Esophagus squamous epithelium (tissue), 4 donors: ENCODE measurements around the gene SIGLEC10.

Experiments used
- POLR2A ChIP-seq, 4 donors: fragments of 450-650 bp; IDR thresholded peaks; one replicate each; pipeline ENCODE4 v1.6.1; 2017; ENCODE audit warnings: antibody characterized with exemption in 4 of 4, mild to moderate bottlenecking in 4 of 4, moderate library complexity in 3 of 4
- TF ChIP-seq, protein P1 (sequence below), 6 experiments: fragments of 450-650 bp in 4 of 6; fragments of 200-600 bp in 2 of 6; sonication (generic) in 2 of 6; IDR thresholded peaks; one replicate each; pipeline ENCODE4 v1.5.1; 2016 to 2019; ENCODE audit warnings: antibody characterized with exemption in 6 of 6, mild to moderate bottlenecking in 4 of 6, moderate library complexity in 4 of 6

DNA sequence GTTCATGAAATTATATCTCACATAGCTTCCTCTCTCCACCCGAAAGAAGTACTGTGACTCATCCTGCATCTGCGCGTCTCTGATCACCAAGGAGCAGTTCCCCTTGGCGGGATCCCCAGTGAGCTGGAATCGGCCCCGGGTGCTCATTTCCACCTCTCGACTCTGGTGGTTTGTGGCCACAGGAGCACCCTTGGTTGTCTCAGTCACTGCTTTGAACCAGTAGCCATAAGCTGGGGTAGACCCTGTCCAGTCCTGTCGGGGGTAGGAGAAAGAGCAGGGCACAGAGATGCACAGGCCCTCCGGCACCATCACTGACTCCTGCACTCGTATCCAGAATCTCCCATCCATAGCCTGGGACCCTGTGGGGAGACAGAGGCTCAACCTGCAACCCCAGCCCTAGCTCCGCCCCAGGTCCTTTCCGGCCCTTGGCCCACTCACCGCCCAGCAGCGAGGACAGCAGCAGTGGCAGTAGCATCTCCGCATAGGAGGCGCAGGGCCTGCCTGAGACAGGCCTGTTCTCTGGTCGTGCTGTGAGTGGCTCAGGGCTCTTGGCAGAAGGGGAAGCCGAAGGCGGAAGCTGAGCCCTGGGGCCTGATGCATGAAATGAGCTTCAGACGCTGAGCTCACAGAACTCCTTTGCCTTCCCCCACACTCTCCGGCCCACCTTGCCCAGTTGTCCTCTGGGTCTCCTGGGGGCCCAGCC lies at the start of gene SIGLEC10:
- TF ChIP-seq, protein P1, sequence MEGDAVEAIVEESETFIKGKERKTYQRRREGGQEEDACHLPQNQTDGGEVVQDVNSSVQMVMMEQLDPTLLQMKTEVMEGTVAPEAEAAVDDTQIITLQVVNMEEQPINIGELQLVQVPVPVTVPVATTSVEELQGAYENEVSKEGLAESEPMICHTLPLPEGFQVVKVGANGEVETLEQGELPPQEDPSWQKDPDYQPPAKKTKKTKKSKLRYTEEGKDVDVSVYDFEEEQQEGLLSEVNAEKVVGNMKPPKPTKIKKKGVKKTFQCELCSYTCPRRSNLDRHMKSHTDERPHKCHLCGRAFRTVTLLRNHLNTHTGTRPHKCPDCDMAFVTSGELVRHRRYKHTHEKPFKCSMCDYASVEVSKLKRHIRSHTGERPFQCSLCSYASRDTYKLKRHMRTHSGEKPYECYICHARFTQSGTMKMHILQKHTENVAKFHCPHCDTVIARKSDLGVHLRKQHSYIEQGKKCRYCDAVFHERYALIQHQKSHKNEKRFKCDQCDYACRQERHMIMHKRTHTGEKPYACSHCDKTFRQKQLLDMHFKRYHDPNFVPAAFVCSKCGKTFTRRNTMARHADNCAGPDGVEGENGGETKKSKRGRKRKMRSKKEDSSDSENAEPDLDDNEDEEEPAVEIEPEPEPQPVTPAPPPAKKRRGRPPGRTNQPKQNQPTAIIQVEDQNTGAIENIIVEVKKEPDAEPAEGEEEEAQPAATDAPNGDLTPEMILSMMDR (IDR thresholded peaks at IDR 0.05), result no peak
- TF ChIP-seq POLR2A (IDR thresholded peaks at IDR 0.05), result peak in 1 of 4 donors; percentile 24
